OCI-M2 (cell line): ENCODE results near the gene TXNDC17.
"Not testable (repeated sequence)": the region's sequence is repeated elsewhere in the genome, so short reads cannot be mapped to it uniquely, and the experiment has no call there.

Experiments used
- DNase-seq: peaks from one replicate; lab custom pipeline; 2025; ENCODE audit not compliant: unreplicated experiment; lab: John Stamatoyannopoulos, UW

The TXNDC17 gene

GRCh38 chr17:6640536-6641246, at the start of gene TXNDC17, which contains the start of gene KIAA0753:
Gene TXNDC17, plus strand, starts transcription at chr17:6641060. Its CDS starts 23 bp downstream, at chr17:6641083.
Gene KIAA0753, minus strand, starts transcription at chr17:6640711. Its CDS starts 5,608 bp downstream, at chr17:6635103.
- peak; percentile 64 for DNase-seq

GRCh38 chr17:6591599-6592158, 49.2 kb upstream of the TXNDC17 start:
- DNase-seq: no peak

- DNase-seq: no peak
Measured at GRCh38 chr17:6592173-6592572, 48.7 kb upstream of the TXNDC17 start.

GRCh38 chr17:6593371-6593770, 47.5 kb upstream of the TXNDC17 start:
- DNase-seq: not testable (repeated sequence)

- DNase-seq: no peak
Measured at GRCh38 chr17:6596081-6596480, 44.8 kb upstream of the TXNDC17 start.

GRCh38 chr17:6596511-6596910, 44.3 kb upstream of the TXNDC17 start:
- DNase-seq: no peak

- no peak for DNase-seq
Measured at GRCh38 chr17:6596941-6597340, 43.9 kb upstream of the TXNDC17 start.

- DNase-seq: no peak
Measured at GRCh38 chr17:6597727-6598126, 43.1 kb upstream of the TXNDC17 start.

DNA sequence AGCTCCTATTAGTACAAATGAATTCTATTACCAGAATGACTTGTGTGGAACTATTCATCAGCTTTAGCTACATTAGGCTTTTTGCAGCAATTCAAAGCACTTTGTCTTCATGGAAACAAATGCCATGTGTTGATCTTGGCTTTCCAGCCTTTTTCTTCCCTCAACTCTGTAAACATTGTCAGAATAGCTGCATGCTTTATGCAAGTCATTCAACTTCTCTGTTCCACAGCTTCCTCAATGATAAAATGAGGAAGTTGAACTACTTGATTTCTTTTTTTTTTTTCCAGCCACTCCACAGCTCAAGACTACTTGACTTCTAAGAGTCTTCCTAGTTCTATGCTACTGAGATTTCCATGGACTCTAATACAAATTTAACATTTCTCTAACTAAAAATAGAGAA, 41.5 kb upstream of the TXNDC17 start:
- DNase-seq: no peak

DNA sequence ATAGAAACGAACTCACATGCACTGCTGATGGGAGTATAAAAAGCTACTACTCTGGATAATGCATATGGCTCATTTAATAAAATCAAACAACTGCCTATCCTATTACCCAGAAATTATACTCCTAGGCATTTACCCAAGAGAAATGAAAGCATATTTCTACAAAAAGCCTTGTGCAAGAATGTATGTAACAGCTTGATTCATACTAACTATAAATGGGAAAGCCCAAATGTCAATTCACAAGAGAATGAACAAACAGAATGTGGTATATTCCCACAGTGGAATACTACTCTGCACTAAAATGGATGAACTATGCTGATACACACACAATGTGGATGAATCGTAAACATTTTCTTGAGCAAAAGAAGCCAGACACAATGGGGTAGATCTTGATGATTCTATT, 38.7 kb upstream of the TXNDC17 start:
- DNase-seq: no peak

DNA sequence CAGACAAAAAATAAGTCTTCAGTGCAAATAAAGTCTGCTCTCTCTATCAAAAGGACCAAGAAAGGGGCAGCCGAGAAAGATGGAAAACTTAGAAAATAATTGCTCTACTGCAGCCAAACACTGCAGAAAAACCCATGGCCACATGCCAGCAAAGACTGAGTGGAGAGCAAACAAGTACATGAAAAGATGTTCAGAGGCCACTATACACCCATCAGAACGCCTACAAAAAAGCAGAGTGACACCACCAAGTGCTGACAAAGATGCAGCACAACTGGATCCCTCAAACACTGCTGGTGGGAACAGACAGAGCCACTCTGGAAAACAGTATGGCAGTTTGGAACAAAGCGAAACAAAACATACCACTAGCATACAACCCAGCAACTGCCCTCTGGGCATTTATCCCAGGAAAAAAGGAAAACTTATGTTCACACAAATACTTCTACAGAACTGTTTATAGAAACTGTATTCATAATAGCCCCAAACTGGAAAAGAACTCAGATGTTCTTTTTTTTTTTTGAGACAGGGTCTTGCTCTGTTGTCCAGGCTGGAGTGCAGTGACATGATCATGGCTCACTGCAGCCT, 37.0 kb upstream of the TXNDC17 start:
- DNase-seq: no peak

- no peak for DNase-seq
Measured at GRCh38 chr17:6605142-6605541, 35.7 kb upstream of the TXNDC17 start.

DNA sequence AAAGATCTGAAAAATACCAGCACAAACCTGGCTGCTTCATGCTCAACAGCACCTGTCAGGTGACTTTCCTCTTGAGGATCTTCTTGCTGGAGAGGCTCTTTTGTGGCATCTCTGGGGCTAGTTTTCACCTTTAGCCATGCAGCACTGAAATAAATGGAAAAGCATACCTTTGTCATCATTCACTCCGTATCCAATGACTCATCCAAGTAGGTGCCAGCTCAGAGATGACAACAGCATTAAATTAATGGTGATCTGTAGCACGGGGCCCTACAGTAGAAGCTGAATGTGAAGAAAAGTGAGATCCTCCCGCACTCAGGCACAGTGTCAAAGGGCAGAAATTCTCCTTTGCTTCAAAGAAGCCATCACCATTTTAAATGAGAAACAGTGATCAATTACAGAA, 32.5 kb upstream of the TXNDC17 start:
- no peak for DNase-seq

DNA sequence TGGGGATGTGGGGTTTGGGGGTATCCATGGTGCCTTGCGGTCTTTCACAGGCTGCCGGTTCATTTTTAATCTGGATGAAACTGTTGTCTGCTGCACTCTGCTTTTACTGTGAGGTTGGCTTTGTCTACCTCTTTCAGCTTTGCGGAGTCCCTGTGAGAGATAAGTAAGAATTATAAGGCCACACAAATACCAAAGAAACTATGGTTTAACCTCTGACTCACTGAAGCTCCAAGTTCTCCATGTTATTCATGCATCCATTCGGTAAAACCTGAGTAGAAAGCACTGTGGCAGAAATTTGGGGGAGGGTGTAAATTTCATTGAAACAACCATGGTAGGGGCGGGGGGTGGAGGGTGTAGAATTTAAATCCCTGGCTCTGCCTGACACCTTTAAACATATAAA, 30.8 kb upstream of the TXNDC17 start:
- DNase-seq: no peak

DNA sequence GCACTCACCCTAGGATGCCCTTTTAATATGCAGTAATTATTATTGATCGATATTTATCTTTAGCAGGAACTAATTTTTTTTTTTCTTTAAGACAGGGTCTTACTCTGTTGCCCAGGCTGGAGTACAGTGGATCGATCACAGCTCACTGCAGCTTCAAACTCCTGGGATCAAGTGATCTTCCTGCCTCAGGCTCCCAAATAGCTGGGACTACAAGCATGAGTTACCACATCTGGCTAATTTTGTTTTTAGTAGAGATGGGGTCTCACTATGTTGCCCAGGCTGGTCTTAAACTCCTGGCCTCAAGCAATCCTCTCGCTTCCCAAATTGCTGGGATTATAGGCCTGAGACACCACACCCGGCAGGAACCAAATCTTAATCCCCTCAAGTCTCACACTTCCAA, 29.6 kb upstream of the TXNDC17 start:
- DNase-seq: no peak

DNA sequence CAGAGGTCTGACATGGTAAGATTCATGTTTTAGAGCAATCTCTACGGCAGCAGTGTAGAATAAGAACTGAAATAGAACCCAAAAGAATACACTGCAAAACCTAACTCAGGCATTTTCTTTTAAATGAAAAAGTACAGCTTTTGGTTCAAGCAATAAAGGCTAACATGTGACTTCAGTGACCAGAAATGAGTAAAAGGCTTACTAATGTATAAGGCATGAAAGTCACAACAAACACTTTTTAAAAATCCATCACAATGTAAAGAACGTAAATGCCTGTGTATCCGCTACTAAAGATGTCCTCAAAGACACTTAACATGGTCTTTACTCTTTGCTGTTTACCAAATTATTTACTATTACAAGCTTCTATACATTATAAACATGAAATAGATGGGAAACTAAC, 16.9 kb upstream of the TXNDC17 start:
- no peak for DNase-seq

DNA sequence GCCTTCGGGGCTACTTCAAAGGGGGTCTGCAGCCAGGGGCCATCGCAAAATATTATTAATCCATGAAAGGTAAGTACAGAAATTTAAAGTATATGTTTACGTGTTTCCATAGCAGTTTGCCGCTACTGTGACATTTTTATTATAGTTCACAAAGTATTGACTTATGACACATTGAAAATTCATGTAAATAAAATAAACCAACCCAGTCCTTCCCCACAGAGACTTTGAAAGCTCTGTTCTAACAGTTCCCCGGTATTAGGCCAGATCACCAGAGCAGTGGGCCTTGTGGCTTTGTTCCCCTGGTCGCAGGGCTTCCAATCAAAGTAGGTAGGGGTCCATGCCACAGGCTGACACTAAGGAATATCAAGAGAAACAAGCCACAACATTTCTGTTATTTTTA, 14.2 kb upstream of the TXNDC17 start:
- DNase-seq: no peak

- DNase-seq: no peak
Measured at GRCh38 chr17:6627019-6627418, 13.8 kb upstream of the TXNDC17 start.

GRCh38 chr17:6630390-6630789, 10.5 kb upstream of the TXNDC17 start:
- no peak for DNase-seq

DNA sequence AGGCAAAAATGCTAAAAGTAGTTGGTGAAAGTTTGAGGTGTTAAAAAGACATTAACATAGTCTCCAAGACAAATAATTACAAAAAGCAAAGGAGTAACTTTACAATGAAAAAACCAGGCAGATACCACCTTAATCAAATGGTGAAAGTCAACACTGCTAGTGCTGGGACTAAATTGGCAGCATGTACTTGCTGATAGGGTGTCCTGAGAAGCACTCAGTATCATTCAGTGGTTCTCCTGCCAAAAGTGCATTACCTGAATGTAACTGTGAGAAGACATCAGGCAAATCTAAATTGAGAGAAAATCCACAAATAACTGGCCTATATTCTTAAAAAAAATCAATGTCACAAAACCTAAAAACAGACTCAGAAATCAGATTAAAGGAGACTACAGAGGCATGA, 8.3 kb upstream of the TXNDC17 start:
- DNase-seq: no peak

GRCh38 chr17:6633263-6633662, 7.6 kb upstream of the TXNDC17 start:
- DNase-seq: no peak

DNA sequence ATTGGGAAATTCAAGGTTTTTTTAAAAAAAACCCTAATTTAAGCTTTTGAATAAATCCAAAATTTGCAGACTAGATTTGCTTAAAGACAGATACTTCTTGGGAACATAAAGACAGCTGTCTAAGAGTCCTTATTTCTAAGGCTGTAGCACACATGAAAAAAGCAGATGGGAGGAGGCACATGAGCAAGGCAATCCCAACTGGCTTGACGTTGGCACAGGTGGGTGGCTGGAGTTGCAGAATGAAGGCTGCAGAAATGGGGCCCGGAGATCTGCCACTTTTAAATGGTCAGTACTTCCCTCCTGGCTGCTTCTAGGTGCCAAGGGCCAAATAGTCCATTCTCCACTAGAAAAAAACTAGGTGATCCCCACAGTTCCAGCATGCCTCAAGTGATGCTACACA, 4.8 kb upstream of the TXNDC17 start:
- DNase-seq: no peak
